NOMO-1 (cell line): ENCODE measurements around the gene TWF2.

Experiments
- DNase-seq, 2 experiments: peaks; one replicate each; lab custom pipeline; 2025; ENCODE audit not compliant: unreplicated experiment in 2 of 2; lab: John Stamatoyannopoulos, UW

TWF2 gene

DNA sequence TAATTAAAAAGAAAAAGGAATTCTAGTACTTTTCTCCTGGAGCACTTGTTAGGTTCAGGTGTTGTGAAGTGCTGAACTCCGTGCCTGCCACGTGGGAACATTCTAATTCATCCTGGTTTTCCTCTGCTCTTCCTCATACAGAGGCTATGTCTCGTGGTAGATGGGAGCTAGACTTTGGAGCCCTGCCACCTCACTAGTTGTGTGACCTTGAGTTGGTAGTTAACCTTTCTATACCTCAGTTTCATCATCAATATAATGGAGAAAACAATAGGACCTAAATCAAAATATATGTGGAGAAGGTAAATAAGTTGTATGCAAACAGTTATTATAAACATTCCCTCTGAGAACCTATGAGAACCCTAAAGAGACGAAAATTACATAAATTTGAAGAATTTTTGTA lies 30.4 kb downstream of the TWF2 start:
- no peak for DNase-seq

DNA sequence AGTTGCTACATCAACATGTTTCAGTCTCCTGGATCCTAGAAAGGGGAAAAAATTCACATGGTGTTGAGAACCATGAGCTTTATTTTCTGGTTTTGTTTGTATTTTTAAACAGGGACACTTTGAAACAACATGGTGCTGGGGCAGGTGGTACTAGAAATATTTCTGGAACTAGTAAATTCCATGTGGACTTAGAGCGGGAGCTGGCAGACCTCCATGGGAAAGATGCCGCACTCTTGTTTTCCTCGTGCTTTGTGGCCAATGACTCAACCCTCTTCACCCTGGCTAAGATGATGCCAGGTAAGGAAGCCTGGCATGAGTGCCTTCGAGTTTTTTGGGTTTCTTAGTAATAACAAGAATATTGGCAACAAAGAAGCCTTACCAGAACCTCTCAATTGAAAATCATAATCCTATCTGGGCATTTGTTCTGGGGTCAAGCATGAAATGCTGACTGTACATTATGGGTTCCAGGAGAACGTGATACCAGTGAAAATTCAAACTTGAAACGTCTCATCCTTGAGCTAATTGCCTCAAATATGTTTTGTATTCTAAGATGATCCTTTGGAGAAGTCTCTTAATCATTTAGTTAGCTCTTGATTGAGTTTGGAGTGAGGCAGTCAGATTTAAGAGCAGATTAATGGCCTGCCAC lies 33.1 kb downstream of the TWF2 start:
- DNase-seq = no peak

DNA sequence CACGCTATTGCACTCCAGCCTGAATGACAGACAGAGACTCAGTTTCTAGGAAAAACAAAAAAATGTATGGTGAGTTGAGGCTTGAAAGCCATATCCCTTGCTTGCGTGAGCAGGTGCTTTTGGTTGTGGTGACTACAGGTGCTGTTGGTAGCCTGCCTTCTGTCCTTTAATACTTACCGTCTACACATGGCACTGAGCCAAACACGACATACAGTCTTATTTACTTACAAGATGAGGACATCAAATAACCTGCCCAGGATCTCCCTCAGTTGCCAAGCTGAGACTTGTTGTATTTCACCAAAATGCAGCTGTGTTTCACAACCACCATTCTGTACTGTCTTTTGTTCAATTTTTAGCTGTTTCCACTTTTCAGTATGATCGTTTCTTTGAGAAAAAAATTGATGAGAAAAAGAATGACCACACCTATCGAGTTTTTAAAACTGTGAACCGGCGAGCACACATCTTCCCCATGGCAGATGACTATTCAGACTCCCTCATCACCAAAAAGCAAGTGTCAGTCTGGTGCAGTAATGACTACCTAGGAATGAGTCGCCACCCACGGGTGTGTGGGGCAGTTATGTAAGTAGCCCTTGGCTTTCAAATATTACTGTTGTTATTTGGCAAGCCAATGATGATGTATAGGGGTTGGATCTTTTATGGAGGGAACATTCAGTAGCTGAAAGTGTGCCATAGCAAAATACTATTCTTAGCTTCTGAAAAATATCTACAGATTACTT lies 34.5 kb downstream of the TWF2 start:
- peak in 1 of 2 experiments; percentile 44 for DNase-seq

DNA sequence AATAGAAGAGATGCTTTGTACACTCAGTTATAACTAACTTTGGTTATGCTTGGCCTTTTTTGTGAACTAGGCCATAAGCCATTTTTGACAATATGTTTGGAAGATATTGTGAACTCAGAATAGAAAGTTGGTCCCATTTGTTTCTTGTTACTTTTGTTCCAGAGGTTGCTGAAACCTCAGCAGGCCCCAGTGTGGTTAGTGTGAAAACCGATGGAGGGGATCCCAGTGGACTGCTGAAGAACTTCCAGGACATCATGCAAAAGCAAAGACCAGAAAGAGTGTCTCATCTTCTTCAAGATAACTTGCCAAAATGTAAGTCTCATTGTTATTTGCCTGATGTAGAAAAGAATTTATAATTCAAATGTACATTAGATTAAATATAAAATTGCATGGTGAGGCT lies 35.3 kb downstream of the TWF2 start:
- no peak for DNase-seq

DNA sequence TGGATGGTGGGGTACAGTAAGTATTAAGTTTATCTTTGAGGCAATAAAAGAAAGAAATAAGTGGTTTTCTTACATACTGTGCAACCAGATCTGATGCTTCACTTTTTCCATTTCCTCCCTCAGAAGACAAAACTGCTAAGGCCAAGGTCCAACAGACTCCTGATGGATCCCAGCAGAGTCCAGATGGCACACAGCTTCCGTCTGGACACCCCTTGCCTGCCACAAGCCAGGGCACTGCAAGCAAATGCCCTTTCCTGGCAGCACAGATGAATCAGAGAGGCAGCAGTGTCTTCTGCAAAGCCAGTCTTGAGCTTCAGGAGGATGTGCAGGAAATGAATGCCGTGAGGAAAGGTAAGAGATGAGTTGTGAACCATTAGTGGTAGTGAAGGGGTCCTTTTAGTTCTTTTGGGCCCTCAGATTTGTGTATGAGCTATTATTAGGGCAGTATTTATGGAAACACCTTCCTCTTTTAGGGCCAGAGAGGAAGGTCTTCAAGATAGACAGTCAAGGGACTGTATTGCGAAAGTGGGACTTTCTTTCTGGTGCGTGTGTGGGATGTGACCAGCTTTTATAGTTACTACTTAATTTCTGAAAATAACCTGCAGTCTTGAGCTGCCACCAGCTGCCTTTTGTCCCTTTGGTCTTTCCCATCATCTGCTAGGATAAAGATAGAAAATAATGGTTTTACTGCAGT lies 36.4 kb downstream of the TWF2 start:
- peak; percentile 83 to 95 for DNase-seq

DNA sequence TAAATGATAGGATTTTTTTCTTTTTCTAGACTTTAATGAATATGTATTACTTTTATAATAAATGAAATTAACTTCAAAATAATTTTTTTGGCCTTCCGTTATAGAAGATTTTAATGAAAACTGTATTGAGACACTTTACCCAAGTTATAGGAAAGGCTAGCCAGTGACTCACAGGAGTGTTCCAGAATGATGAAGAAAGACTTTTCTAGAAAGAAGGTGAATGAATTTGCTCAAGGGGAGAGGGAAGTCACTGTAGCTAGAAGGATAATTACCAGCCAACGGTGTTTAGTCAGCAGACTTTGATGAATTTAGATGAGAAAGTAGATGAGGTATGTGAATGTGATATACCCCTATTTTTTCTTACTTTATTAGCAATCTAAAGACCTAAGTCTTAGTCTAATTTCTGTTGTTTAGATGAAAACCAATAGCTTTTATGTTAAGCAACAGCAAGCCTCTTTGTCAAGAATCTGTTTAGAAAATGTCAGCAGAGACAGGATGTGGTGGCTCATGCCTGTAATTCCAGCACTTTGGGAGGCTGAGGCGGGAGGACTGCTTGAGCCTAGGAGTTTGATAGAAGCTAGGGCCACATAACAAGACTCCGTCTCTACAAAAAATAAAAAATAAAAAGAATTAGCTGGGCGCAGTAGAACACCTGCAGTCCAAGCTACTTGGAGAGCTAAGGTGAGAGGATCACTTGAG lies 37.8 kb downstream of the TWF2 start:
- peak in 1 of 2 experiments; percentile 68 for DNase-seq

DNA sequence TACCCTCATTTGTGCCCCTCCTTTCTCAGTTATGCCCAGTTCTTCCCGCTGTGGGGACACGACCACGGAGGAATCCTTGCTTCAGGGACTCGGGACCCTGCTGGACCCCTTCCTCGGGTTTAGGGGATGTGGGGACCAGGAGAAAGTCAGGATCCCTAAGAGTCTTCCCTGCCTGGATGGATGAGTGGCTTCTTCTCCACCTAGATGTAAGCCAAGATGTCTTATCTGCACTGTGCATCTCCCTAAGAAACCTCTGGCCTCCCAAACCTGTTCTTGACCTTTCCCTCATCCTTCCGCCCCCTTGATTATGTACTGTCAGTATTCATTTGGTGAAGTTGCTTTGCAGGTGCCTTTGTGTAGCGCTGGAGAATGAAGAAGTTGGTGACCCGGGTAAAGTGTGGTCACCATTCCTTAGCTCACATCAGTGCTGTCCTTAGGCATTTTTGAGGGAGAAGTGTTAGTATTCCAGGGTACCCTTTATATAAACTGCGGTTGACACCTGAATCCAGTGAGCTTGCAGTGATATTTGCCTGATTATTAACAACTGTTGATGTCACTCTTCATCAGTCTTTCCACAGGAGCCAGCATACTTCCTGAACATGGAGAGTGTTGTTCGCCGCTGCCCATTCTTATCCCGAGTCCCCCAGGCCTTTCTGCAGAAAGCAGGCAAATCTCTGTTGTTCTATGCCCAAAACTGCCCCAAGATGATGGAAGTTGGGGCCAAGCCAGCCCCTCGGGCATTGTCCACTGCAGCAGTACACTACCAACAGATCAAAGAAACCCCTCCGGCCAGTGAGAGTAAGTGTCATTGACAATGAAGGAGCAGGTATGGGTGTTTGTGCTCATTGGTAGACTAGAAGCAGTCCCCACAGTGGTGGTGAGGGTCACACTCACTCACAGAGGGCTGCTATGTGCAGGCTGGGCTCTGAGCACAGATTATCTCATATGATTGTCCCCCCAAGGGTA lies 40.0 kb downstream of the TWF2 start:
- DNase-seq = peak in 1 of 2 experiments; percentile 22

DNA sequence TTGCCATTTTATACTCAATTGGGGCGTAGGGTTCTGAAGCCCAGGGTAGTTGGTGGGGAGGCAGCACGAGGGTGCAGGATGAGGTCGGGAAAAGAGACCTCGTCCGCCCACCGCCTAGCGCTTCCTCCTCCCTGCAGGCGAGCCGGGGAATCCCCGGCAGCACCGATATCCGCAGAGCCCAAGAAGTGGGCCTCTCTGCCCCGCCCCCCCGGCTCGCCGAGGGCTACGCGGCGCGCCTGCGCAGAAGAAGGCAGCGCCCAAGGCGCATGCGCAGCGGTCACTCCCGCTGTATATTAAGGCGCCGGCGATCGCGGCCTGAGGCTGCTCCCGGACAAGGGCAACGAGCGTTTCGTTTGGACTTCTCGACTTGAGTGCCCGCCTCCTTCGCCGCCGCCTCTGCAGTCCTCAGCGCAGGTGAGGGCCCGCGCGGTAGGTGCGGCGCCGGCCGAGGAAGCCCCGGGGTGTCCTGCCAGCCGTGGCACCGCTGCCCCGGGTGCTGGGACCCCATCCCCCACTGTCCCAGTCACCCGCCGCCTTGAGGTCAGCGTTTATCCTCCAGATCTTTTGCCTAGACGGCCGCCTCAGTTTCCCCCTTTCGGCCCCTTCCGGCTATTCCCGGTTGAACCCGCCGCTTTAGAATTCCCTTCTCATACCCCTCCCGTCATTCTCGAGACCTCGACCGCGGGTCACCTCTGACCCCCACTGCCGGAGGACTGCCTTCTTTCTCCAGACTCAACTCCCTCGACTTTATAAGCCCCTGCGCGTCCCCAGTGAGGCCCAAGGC lies 40.9 kb downstream of the TWF2 start, which contains the start of gene ALAS1:
Gene ALAS1 (plus strand): TSS at position 319 of the 784 bp plus-strand sequence. CDS start 1,082 bp downstream, outside the sequence.
- DNase-seq = peak; percentile 90 to 92

DNA sequence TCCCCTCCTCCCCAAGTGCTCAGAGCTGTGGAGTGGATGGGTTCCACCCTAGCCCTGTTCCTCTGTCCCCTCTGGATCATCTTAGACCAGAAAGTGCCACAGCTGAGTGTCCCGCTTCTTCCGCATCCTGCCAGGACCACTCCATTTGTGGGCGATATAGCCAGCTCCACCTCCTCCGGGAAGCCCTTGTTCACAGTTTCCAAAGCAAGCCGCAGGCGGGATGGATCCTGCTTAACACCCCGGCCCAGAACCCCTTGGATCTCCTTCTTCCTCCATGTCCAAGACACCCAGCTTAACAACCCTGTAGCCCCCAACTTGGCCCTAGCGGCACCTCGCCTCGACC lies 41.5 kb downstream of the TWF2 start:
- no peak for DNase-seq

DNA sequence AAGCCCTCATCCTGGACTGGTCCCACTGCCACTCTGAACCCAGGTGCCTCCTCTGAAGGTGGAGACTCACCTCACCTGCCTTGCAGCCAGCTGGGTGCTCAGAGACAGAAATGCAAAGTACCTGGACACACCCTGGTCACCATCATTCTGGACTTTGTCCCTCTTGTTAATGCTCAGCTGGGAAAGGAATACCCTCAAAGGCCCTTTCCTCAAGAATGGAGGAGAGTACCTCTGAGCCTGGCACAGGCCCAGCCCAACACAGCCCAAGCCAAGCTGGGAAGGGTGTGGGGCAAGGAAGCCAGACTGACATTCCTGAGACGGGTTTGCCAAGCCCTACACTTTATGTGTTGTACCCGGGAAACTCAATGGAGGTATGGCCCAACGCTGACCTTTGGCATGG lies 42.0 kb downstream of the TWF2 start:
- DNase-seq = no peak

DNA sequence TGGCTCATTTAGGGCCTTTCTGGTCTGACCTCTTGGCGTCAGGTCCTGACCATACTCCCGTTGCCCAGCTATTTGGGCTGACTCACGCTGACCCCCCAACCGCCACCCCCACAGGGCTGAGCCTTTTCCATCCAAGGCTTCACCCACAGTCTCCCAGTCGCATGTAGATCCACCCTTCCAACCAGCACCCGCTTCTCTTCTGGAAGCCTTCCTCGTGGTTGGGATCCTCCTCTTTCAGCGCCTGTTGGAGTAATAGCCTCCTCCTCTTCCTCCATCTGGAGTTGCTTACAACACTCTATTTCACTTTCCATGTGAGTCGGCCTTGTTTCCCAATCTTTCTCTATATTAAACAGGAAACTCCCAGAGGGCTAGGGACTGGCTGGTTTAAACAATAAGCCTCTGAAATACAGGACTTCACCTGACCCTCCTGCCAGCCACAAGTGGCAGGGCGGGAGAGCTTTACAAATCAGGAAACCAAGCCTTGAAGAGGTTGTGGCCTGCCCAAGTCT lies 43.1 kb downstream of the TWF2 start:
- DNase-seq = peak in 1 of 2 experiments; percentile 49

DNA sequence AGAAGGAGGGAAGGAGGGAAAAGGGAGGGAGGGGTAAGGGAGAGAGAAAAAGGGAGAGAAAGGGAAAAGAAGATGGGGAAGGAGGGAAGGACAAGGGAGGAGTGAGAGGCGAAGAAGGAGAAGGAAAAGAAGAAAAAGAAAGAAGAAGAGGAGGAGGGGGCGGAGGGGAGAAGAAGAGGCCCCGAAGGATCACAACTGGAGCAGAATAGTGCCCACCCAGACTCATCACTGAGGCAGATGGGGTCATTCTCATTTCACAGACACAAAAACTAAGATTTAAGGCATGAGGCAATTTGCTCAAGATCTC lies 43.7 kb downstream of the TWF2 start:
- DNase-seq = no peak

DNA sequence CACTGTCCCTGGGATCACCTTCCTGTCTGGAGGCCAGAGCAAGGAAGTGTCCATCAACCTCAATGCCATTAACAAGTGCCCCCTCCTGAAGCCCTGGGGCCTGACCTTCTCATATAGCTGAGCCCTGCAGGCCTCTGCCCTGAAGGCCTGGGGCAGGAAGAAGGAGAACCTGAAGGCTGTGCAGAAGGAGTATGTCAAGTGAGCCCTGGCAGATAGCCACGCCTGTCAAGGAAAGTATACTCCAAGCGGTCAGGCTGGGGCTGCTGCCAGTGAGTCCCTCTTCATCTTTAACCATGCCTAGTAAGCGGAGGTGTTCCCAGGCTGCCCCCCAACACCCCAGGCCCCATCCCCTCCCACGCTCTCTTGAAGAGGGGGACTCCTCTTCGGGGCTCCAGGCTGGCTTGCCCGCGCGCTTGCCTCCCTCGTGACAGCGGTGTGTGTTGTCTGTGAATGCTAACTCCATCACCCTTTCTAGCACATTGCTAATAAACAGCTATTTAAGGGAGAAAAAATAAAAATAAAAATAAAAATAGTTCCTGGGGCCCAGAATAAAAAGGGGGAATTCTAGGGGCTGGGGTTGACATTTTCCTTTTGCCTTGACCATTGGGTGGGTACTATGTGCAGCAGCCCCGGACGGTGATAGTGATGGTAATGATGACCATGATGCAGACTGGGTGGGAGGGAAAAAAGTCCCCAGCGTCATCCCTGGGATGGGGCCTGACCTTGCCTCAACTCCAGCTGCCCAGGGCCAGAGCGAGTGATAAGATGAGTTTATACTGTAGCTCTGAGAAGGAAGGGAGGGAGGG lies 44.3 kb downstream of the TWF2 start:
- no peak for DNase-seq

DNA sequence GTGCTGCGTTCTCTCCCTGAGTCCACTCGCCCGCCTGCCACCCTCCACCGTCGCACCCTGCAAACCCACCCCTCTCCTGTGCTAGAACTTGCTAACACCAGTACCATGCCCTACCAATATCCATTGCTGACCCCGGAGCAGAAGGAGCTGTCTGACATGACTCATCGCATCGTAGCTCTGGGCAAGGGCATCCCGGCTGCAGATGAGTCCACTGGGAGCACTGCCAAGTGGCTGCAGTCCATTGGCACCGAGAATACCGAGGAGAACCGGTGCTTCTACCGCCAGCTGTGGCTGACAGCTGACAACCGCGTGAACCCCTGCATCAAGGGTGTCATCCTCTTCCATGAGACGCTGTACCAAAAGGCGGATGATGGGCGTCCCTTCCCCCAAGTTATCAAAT lies 45.9 kb downstream of the TWF2 start:
- no peak for DNase-seq

DNA sequence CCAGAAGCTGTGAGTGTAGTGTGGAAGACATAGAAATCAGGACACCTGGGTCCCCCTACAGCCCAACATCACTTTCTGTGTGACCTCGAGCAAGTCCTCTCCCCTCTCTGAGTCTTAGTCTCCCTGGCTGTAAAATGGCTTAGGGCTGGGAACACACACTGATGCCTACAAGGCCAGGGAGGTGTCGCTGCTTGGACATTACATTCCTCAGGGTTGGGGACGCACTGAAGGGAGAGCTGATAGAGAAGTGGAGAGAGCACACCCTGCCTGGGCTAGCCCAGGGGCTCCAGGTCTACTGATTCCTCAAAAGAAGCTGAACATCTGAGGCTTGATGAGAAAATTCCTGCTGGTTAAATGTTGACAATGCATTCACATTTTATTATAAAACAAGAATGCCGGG lies 47.3 kb downstream of the TWF2 start:
- no peak for DNase-seq

DNA sequence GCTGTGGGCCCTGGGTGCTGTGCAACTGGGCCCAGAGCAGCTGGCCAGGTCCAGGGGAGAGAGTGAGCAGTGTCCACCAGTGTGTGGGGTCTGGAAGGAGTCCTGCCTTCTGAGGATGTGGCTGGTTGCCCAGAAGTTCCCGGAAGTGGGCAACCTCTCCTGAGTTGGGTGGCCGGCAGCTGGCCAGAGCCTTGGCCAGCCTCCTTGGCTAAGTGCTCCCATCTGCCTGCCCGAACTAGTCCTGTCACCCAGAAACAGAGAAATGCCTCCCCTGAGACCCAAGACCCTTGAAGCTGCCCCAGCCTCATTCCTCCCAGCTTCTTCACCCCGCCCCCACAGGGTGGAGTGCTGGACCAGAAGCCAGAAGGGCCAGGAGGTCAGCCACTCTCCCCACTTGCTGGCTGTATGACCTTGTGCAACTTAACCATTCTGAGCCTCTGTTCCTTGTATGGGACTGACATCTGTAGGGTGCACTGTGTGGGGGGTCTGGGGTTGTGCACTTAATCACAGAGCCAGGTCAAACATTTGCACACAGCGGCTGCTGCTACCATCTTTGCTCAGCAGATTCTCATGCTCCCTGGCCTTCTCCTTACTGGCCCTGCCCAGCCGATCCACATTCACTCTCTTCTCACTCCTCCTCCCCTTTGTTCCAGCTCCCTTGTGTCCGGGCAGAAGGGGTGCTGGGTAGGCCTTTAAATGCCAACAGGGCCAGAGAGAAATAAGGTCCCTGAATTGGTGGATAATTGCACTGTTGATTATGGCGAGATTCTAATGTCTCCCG lies 48.5 kb downstream of the TWF2 start:
- DNase-seq = no peak

DNA sequence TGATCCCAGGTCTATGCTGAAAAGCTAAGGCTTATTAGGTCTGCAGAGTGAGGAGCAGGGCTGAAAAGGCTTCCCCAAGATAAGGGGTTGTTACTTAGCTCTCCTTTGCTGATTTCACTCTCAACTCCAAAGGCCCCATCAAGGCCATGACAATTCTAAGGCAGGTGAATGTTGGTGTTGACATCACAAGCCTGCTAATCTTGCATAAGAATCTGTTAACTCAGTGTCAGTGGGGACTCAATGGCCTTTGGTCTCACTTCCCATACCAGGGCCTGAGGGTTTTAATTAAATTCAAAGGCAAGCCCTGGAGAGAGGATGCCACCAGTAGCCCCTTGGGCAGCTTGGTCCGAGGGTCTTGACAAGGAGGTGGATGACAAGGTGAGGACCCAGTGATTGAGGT lies 50.4 kb downstream of the TWF2 start:
- peak; percentile 37 to 61 for DNase-seq

DNA sequence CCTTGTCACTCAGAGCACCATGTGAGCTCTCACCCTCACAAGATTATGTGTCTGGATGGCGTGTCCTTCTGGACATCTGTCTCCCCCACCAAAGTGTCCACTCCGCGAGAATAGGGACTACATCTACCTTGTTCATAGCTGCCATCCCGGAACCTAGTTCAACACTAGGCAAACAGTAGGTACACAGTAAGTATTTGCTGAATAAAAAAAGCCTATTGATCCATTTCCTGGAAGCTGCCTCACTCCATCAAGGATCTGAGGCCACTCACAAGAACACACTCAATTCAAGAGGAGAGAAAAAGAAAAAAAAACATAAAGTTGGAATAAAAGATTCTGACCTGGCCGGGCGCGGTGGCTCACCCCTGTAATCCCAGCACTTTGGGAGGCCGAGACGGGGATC lies 52.2 kb downstream of the TWF2 start:
- no peak for DNase-seq
